Bronchial epithelial cell (primary cell): ENCODE measurements around the gene MATN1. TPM values are rescaled to one million over a fixed set of nuclear protein-coding genes. Genes with fewer than 3 reads are reported as not detected.

Experiments used
- DNase-seq: peaks from one replicate; pipeline ENCODE4 v3.0.0-alpha.2; 2010; ENCODE audit warnings: low read depth
- FAIRE-seq: peaks from 2 replicates; lab custom pipeline; 2011; peaks lifted over from hg19 to GRCh38; lab: Jason Lieb, UNC
- H3K27me3 ChIP-seq: 2 replicates; pipeline ENCODE4 v1.5.1; 2011; ENCODE audit warnings: low read length; ENCODE audit not compliant: control insufficient read depth, insufficient read depth
- H3K36me3 ChIP-seq: 2 replicates; pipeline ENCODE4 v1.5.1; 2011; ENCODE audit warnings: low read length; ENCODE audit not compliant: control insufficient read depth, insufficient read depth
- H3K4me3 ChIP-seq: 2 replicates; pipeline ENCODE4 v1.5.1; 2011; ENCODE audit warnings: mild to moderate bottlenecking, low read depth, low read length, control low read depth
- CTCF ChIP-seq: IDR thresholded peaks from 2 replicates; pipeline ENCODE4 v1.5.1; 2011; ENCODE audit warnings: mild to moderate bottlenecking, moderate library complexity, low read length, control low read depth, inconsistent platforms; ENCODE audit not compliant: insufficient read depth, severe bottlenecking
- total RNA-seq: library from RNA; depleted of rRNA; stranded (reverse); fragments of >200 nt; gene quantifications from 2 replicates; pipeline ENCODE4 v1.2.1, GENCODE V29; 2014

MATN1 gene
- total RNA-seq, 1 donor from 2014 or later, result not detected

GRCh38 chr1:30735668-30736498, 12.5 kb upstream of the MATN1 start:
- FAIRE-seq, result no peak
- no peak overlapping the region for H3K4me3 ChIP-seq
- no peaks in the 10 kb centered on the region for H3K36me3 ChIP-seq
- TF ChIP-seq CTCF, result no peak
- no peaks in the 10 kb centered on the region for H3K27me3 ChIP-seq
- DNase-seq, result no peak

- DNase-seq (no peak), FAIRE-seq (no peak)
- no peak for TF ChIP-seq CTCF
- Histone ChIP-seq H3K27me3 (no peaks in the 10 kb centered on the region), H3K4me3 (no peak overlapping the region), H3K36me3 (no peaks in the 10 kb centered on the region)
These were observed 11.7 kb upstream of the MATN1 start for GRCh38 chr1:30735124-30735523.

GRCh38 chr1:30734580-30734979, 11.2 kb upstream of the MATN1 start:
- DNase-seq, result no peak
- no peaks in the 10 kb centered on the region for H3K27me3 ChIP-seq
- no peak overlapping the region for H3K4me3 ChIP-seq
- no peak for TF ChIP-seq CTCF
- H3K36me3 ChIP-seq, result no peaks in the 10 kb centered on the region
- FAIRE-seq, result peak; percentile 47

- no peaks in the 10 kb centered on the region for H3K36me3 ChIP-seq
- no peak for TF ChIP-seq CTCF
- DNase-seq (no peak), FAIRE-seq (no peak)
- H3K27me3 ChIP-seq, result no peaks in the 10 kb centered on the region
- no peak overlapping the region for H3K4me3 ChIP-seq
These were observed 10.7 kb upstream of the MATN1 start for GRCh38 chr1:30734106-30734505.

- FAIRE-seq, result no peak
- Histone ChIP-seq H3K36me3 (no peaks in the 10 kb centered on the region), H3K4me3 (no peak overlapping the region), H3K27me3 (no peaks in the 10 kb centered on the region)
- no peak for TF ChIP-seq CTCF
- no peak for DNase-seq
These were observed 10.1 kb upstream of the MATN1 start for GRCh38 chr1:30733493-30733892.
